DMS53 (cell line): ENCODE measurements around the gene CCDC121.

Source experiments
- DNase-seq: peaks from one replicate; lab custom pipeline; 2025; lab: John Stamatoyannopoulos, UW

CCDC121 gene

DNA sequence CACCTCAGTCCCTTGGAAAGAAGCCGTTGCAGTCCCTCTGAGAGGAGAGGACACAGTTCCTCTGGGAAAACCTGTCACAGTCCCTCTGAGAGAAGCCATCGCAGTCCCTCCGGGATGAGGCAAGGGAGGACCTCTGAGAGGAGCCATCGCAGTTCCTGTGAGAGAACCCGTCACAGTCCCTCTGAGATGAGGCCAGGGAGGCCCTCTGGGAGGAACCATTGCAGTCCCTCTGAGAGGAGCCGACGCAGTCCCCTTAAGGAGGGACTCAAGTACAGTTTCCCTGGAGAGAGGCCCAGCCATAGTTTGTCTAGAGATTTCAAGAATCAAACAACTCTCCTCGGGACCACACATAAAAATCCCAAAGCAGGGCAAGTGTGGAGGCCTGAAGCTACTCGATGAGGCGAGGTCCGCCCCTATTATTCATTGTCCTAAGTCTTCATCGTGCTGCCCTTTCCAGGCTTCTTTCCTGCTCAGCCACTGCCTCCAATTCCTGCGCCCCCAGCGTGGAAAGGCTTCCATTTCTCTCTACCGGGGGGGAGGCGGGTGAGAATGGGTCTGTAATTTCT, 46.6 kb downstream of the CCDC121 start:
- peak; percentile 41 for DNase-seq

DNA sequence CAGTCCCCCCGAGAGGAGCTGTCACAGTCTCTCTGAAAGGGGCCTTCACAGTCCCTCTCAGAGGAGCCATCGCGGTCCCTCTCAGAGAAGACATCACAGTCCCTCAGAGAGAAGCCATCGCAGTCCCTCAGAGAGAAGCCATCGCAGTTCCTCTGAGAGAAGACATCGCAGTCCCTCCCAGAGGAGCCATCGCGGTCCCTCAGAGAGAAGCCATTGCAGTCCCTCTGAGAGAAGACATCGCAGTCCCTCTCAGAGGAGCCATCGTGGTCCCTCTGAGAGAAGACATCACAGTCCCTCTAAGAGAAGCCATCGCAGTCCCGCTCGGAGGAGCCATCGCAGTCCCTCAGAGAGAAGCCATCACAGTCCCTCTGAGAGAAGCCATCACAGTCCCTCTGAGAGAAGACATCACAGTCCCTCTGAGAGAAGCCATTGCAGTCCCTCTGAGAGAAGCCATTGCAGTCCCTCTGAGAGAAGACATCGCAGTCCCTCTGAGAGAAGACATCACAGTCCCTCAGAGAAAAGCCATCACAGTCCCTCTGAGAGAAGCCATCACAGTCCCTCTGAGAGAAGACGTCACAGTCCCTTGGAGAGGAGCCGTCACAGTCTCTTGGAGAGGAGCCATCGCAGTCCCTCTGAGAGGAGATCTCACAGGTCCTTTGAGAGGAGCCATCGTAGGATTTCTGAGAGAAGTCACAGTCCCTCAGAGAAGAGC, 47.2 kb downstream of the CCDC121 start:
- no peak for DNase-seq
